H4 (cell line): ENCODE data around the gene EIF4EBP2. TPM values are rescaled to one million over a fixed set of nuclear protein-coding genes. Genes with fewer than 3 reads are reported as not detected.

ENCODE experiments used
- DNase-seq: peaks from one replicate; pipeline ENCODE4 v3.0.0-alpha.2; 2015; ENCODE audit warnings: low spot score
- total RNA-seq: library from RNA; depleted of rRNA; stranded (reverse); fragments of >200 nt; shearing (Covaris generic); gene quantifications from 2 replicates; pipeline ENCODE4 v1.2.3, GENCODE V29; 2014

Gene EIF4EBP2
- total RNA-seq, 1 experiment from 2014 or later = 38.8 TPM

DNA sequence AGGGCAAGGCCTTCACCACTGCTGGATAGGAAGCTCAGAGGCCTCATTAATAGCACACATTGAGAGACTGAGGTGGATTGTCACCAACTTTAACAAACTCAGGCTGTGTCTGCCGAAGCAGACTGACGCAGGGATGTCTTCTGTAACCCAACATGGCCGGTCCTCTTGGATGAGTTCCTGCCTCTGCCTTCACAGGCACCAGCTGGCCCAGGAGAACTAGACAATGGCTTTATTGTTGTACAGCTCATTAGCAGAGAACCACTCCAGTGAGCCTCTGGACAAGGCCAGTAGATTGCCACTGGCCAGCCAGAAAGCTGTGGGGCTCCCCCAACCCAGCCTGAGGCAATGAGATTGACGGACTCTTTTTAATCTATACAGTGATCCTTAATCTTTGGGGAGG is 28.2 kb downstream of the EIF4EBP2 start:
- DNase-seq = no peak

DNA sequence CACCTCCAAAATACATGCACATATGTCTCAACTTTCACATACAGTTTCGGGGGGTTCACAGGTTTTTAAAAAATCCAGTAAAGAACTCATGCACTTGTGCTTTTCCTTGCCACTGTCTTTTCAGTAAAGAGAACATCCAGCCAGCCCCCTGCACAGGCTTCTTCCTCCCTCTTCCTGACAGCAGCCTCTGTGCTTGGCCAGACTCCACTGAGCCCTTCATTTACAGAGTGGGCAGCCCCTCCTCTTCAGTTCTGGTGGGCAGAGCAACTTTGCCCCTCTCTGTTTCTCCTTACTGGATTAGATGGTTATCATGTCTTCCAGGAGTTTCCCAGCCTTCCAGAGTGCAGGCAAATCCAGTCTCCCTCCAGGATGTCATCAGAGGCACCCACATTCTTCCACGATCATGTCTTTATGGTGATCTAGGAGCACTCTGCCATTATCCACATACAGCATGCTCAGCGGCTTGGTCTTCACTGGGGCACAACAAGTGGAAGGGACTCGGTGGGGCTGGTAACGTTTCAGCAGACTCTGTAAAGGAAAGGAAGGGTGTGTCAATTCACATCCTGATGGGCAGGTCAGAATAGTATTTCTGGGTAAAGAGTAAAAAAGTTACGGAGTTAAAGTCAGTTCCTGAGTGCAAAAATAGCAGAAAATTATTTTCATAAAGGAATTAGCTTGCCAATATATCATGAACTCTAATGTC is 28.8 kb downstream of the EIF4EBP2 start:
- no peak for DNase-seq

DNA sequence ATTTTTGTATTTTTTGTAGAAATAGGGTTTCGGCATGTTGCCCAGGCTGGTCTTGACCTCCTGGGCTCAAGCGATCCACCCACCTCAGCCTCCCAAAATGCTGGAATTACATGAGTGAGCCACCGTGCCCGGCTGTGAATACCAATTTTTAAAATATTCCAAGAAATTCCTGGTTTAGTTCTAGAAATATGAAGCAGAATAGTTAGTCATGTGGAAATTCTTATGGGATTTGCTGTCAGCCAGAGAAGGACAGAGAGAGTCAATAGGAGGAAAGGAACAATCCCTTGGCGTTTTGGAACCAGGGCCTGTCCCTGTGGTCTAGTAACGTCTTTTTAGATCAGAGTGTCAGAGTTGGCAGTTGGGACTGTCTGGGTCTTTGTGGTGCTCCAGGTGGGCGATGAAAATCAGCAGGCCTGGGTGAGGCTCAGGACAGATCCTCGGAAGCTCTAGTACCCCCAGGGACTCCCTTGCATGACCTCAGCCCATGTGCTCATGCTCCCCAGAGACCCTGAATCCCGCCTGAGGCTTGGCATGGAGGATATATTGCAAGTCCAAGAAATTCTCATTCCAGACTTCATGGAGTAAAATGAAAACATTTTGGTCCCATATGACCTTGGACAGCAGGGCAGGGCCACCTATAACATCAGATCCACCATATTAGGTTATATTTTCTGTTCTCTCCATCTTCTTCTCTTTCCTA is 29.8 kb downstream of the EIF4EBP2 start:
- DNase-seq = no peak

- DNase-seq = no peak
These were observed 31.5 kb downstream of the EIF4EBP2 start for GRCh38 chr10:70435241-70436085.

- DNase-seq = no peak
These were observed 33.8 kb downstream of the EIF4EBP2 start for GRCh38 chr10:70437721-70438120.

GRCh38 chr10:70440296-70441160 is 36.6 kb downstream of the EIF4EBP2 start:
- DNase-seq = no peak

DNA sequence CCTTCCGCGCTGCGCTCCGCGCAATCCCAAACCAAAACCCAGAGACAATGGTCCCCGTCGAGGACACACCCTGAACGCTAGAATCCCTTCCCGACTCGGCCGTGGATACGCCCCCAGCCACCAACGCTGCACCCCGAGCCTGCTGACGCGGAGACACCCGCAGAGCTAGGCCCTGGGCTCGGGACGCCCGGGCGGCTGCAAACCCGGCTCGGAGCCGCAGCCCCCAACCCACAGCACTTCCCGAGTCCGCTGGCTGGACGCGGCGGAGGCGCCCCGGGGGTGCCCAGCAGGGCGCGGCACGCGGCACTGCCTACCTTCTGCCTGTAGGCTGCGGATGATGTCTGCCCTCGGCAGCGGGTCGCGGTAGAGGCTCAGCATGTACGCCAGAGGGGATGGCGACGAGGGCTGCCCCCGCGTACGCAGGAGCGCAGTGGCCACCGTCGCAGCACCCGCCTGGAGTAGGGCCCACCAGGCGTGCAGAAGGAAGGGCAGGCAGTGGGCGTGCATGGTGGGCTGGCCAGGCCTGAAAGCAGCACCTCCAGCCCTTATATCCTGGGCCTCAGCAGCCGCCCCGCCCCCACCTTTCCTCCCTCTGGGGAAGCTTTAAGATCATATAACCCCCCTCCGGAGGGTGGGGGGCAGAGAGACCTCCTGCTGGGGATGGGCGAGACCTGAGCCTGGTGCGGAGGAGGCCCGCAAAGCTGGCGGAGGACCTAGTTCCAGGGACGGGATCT is 37.4 kb downstream of the EIF4EBP2 start, which contains the start of gene NODAL:
NODAL (minus strand) TSS at position 521 of the 734 bp plus-strand sequence; CDS start at position 507, 14 bp downstream.
- DNase-seq = no peak

- no peak for DNase-seq
These were observed 38.0 kb downstream of the EIF4EBP2 start for GRCh38 chr10:70441895-70442309.

- DNase-seq = no peak
These were observed 38.5 kb downstream of the EIF4EBP2 start for GRCh38 chr10:70442332-70442988.

DNA sequence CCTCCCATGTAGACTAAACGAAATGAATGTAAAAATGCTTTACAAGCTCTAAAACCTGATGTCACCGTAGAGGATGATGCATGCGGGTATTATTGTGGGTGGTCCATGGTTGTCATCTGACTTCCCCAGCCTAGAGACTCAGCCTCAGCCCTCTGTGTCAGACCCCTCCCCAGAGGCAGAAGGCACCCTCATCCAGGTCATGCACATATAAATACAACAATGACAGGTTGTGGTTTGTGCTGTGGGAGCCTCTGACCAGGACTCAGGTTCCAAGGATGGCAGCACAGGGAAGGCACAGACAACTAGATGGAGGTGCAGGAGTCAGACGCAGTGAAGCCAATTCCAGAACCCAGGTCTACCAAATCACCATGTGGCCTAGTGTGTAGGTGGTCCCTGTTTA is 40.8 kb downstream of the EIF4EBP2 start:
- DNase-seq = no peak

DNA sequence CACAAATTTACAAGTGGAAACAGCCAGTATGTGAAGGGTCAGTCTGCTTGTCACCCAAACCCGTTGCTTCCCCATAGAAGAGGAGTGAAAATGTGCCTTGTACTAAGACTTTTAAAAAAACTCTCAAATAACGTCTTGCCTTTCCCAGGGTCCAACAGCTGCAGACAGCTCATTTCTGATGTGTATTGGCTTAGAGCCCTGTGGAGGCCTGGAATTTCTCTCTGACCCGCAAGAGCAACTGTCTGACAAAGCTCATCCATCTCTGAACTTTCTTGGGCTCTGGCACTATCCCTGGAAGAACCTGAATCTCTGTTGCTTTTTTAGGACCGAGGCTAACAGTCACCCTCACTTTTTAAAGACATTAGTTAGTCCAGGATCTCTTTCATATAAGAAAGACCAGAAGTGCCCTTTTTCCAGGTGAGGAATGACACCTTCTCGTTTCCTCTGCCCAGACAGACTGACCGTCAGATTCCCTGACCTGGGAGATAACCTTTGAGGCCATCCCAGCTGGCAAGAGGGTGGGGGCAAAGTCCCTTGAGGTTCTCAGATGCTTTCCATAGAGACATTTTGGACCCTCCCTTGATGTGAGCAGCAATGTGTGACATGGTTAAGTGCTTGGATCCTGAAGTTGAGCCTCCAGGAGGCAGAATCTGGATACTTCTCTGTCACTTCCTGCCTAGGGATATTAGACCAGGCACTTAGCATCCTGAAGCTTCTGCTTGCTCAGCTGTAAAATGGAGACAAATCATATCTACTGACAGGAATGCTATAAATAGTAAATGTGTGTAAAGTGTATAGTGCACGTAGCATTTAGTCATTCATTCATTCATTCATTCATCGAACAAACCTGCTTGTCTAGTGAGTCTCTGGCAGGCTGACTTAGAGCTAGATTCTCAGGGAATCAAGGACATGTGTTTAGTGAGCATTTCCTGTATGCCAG is 42.0 kb downstream of the EIF4EBP2 start:
- DNase-seq = no peak

GRCh38 chr10:70448236-70448635 is 44.3 kb downstream of the EIF4EBP2 start:
- no peak for DNase-seq

DNA sequence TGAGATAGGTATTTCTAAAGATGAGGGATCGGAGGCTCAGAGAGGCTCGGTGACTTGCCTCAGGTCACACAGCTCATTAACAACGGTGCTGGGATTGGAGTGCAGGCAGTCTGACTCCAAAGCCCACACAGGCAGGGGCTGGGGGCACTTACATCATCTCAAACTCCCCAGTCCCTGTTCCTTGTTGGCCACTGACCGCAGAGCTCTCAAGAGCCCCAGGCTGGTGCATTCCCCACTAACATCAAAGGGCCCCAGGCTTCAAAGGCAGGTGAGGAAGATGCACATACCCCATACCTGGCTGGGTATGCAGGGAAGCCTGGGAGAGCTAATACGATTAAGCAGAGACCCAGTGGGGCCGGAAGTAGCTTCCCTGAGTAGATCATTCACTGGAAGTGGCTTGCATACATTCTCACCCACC is 51.3 kb downstream of the EIF4EBP2 start:
- no peak for DNase-seq

GRCh38 chr10:70456164-70456563 is 52.2 kb downstream of the EIF4EBP2 start:
- DNase-seq = no peak

GRCh38 chr10:70457759-70458305 is 53.9 kb downstream of the EIF4EBP2 start:
- DNase-seq = no peak

- peak; percentile 49 for DNase-seq
These were observed 54.5 kb downstream of the EIF4EBP2 start for GRCh38 chr10:70458329-70459060.

GRCh38 chr10:70459061-70459773 is 55.3 kb downstream of the EIF4EBP2 start:
- no peak for DNase-seq
